ENCODE measurements around the gene AGR3.

Gene AGR3

DNA sequence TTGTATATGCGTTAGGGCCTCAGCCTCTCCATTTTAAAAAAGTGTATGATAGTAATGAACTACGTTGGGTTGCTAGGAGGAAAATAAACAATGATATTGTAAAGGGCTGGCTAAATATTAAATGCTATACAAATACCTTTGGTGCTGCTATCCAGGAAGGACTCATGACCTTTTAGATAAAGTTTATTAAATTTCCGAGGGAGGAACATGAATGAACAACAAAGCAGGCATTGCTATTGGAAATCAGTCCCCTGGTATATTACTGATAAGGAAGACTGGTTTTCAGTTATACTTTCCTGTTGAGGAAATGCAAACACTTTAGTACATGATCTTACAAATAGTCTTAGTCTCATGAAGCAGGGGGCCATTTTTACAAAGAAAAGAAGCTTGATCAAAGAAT is 59.8 kb downstream of the AGR3 start:
- DNase-seq, result no peak

DNA sequence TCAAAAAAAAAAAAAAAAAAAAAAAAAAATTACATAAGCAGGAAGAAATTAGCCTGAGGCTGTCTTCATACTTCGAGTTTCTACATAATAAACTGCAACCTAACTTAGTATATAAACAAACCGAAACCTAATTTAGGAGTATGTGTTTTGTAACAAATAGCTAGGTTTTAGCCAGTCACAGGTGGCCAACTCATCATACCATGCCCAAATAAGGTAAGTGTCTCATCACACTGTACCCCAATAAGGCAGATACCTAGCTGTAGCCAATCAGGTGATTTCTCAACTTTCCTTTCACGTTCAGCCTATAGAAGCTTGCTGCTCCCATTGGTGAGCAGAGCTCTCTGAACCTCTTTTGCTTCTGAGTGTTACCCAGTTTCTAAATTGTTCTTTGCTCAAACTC is 63.1 kb downstream of the AGR3 start:
- no peak for DNase-seq

DNA sequence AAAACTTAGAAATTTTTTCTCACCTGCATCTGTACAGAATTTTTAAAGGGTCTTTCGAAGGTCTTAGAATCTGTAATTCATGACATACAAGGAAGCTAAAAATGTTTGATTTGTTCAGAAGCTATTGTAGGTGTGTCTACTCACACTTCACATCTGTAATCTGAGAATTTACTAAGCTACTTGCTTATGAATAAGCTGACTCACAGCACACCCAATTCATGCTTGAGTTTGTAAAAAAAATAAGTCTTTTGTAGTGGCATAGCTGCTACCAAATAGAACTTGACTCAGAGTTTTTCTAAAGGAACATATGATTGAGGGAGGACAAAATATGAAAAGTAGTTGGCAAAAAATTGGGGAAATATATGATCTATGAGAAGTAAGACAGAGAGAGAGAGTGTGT is 64.2 kb downstream of the AGR3 start:
- no peak for DNase-seq

GRCh38 chr7:16816824-16817223 is 65.0 kb downstream of the AGR3 start:
- no peak for DNase-seq

- no peak for DNase-seq
These were observed 66.8 kb downstream of the AGR3 start for GRCh38 chr7:16815001-16815400.

- no peak for DNase-seq
These were observed 68.6 kb downstream of the AGR3 start for GRCh38 chr7:16813232-16813616.

GRCh38 chr7:16812542-16813231 is 69.1 kb downstream of the AGR3 start:
- no peak for DNase-seq

DNA sequence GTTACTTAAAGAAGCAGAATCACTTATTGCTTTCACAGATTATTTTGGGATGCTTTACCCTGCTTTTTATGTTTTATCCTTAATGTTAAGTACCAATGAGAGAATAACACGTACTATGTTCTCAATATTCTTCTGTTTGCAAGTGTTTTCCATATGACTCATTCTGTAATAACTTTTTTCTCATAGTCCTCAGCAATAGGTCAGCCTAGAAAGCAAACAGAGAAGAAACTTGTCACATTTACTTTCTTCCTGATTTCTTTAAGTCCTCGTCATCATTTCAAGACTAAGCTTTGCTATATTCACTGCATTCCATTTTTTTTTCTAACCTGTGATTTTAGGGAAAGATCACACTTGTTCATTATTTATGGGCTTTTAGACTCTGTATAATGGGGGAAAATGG is 70.2 kb downstream of the AGR3 start:
- DNase-seq, result no peak

- DNase-seq, result no peak
These were observed 71.2 kb downstream of the AGR3 start for GRCh38 chr7:16810573-16810972.

DNA sequence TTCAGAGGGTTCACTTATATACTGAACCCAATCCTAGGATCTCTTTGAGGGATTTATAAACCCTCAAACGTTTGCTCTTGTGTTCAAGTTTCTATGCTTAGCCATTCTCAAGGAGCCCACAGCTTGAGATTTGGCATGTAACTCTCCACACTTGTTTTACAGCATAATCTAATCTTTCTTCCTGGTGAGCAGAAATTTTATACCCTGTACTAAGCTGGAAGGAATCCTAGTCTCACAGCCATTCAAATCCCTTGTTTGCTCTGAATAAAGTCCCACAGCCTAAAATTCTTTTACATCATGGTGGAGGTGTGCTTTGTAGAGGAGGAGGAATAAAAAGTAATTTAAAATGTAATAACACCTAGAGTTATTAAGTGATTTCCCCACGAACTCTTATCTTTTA is 71.7 kb downstream of the AGR3 start:
- DNase-seq, result no peak

Measured in activated CD4-positive, alpha-beta T cell treated with anti-CD3 and anti-CD28 coated beads, Interleukin-2, amount 50 U/mL, for 1 hour (primary cell).